ENCODE results near the gene LRRTM3. TPM values are rescaled to one million over a fixed set of nuclear protein-coding genes. Genes with fewer than 3 reads are reported as not detected.

The LRRTM3 gene
- polyA plus RNA-seq, 2 of the 4 experiments (the other 2 are of a cell fraction), result not detected

DNA sequence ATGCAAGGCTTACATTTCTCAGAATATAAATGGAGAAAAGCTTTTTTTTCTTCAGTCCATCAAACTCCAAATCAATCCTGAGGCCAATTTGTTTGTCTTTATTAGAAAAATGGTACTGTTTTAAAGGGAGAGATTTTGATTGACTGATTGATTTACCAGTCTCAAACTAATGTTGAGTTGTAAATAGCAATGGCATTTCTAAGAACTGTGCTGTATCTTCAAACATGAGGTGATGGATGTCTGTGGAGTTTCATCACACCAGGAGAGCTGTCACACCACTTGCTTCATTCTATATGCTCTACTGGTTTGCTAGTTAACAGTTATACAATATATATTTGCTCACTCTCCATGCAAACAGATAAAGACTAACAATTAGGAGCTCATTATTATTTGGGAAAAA is 39.0 kb upstream of the LRRTM3 start:
- Histone ChIP-seq H3K4me3 (no peak overlapping the region), H3K4me1 (no peaks in the 10 kb centered on the region), H3K4me2 (no peak overlapping the region), H3K27ac (no peak overlapping the region), H3K9me3 (no peaks in the 10 kb centered on the region)
- FAIRE-seq, result no peak
- POLR2A ChIA-PET, result no interaction called here
- TF ChIP-seq MAFK (IDR thresholded peaks at IDR 0.05; ENCODE audit: partially characterized antibody), result no peak
- ATAC-seq, result no peak
- DNase-seq (ENCODE audit: low read depth in 1 of 2, low spot score in 1 of 2), result no peak
- CTCF ChIA-PET, result no interaction called here

DNA sequence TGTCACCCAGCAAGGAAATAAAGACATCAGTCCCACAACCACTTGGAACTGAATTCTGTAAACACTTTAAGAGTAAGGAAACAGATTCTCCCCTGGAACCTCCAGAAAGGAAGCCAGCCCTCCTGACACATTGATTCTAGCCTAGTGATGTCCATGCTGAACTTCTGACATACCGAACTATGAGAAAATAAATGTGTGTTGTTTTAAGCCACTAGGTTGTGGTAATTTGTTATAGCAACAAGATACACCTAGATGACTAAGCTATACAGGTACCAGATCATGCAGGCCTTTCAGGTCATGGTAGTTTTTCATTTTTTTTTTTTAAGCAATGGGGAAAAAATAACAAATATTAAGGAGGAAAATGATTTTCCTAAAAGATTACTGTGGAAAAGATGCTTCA is 37.6 kb upstream of the LRRTM3 start:
- 0% methylated on average over 1 of the region's 1 CpG for WGBS (ENCODE audit: missing lambda C conversion rate)
- Histone ChIP-seq H3K4me1 (no peaks in the 10 kb centered on the region), H3K27ac (no peak overlapping the region), H3K9me3 (no peaks in the 10 kb centered on the region), H3K4me2 (no peak overlapping the region), H3K4me3 (no peak overlapping the region)
- CTCF ChIA-PET, result interaction anchor here (0.7 to 0.9 kb wide), 2 partner anchors 13 to 38 kb away, joined by 3 to 4 read pairs; partner anchors contain the start of gene LRRTM3
- no peak for ATAC-seq
- no peak for FAIRE-seq
- DNase-seq (ENCODE audit: low read depth in 1 of 2, low spot score in 1 of 2), result no peak
- POLR2A ChIA-PET, result no interaction called here
- TF ChIP-seq RNF2 (IDR thresholded peaks at IDR 0.05; ENCODE audit: borderline replicate concordance, low read depth), result no peak
- no peak for TF ChIP-seq PHF8 (IDR thresholded peaks at IDR 0.05; ENCODE audit: borderline replicate concordance, low read depth)
- no peak for TF ChIP-seq POLR2A (IDR thresholded peaks at IDR 0.05; ENCODE audit: low read length)
- TF ChIP-seq EP300 (IDR thresholded peaks at IDR 0.05), result no peak
- TF ChIP-seq TFCP2L1 (CRISPR knock-in tag; IDR thresholded peaks at IDR 0.05), result no peak
- TF ChIP-seq NR3C1 (IDR thresholded peaks at IDR 0.05), result no peak
- no peak for TF ChIP-seq MAFK (IDR thresholded peaks at IDR 0.05; ENCODE audit: partially characterized antibody)
- TF ChIP-seq, protein P1, sequence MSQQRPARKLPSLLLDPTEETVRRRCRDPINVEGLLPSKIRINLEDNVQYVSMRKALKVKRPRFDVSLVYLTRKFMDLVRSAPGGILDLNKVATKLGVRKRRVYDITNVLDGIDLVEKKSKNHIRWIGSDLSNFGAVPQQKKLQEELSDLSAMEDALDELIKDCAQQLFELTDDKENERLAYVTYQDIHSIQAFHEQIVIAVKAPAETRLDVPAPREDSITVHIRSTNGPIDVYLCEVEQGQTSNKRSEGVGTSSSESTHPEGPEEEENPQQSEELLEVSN (IDR thresholded peaks at IDR 0.05; ENCODE audit: borderline replicate concordance, low read depth), result no peak
- no peak for TF ChIP-seq CHD2 (IDR thresholded peaks at IDR 0.05; ENCODE audit: low read length, partially characterized antibody)
- TF ChIP-seq JUN (IDR thresholded peaks at IDR 0.05), result no peak
- TF ChIP-seq KDM5A (IDR thresholded peaks at IDR 0.05), result no peak
- TF ChIP-seq, protein P2, sequence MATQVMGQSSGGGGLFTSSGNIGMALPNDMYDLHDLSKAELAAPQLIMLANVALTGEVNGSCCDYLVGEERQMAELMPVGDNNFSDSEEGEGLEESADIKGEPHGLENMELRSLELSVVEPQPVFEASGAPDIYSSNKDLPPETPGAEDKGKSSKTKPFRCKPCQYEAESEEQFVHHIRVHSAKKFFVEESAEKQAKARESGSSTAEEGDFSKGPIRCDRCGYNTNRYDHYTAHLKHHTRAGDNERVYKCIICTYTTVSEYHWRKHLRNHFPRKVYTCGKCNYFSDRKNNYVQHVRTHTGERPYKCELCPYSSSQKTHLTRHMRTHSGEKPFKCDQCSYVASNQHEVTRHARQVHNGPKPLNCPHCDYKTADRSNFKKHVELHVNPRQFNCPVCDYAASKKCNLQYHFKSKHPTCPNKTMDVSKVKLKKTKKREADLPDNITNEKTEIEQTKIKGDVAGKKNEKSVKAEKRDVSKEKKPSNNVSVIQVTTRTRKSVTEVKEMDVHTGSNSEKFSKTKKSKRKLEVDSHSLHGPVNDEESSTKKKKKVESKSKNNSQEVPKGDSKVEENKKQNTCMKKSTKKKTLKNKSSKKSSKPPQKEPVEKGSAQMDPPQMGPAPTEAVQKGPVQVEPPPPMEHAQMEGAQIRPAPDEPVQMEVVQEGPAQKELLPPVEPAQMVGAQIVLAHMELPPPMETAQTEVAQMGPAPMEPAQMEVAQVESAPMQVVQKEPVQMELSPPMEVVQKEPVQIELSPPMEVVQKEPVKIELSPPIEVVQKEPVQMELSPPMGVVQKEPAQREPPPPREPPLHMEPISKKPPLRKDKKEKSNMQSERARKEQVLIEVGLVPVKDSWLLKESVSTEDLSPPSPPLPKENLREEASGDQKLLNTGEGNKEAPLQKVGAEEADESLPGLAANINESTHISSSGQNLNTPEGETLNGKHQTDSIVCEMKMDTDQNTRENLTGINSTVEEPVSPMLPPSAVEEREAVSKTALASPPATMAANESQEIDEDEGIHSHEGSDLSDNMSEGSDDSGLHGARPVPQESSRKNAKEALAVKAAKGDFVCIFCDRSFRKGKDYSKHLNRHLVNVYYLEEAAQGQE (IDR thresholded peaks at IDR 0.05), result no peak
- no peak for TF ChIP-seq FOXS1 (CRISPR knock-in tag; IDR thresholded peaks at IDR 0.05)
- no peak for TF ChIP-seq GATA3 (IDR thresholded peaks at IDR 0.05; ENCODE audit: borderline replicate concordance)
- no peak for TF ChIP-seq FOSL2 (IDR thresholded peaks at IDR 0.05)
- no peak for TF ChIP-seq FOSL2 (CRISPR knock-in tag; IDR thresholded peaks at IDR 0.05)

DNA sequence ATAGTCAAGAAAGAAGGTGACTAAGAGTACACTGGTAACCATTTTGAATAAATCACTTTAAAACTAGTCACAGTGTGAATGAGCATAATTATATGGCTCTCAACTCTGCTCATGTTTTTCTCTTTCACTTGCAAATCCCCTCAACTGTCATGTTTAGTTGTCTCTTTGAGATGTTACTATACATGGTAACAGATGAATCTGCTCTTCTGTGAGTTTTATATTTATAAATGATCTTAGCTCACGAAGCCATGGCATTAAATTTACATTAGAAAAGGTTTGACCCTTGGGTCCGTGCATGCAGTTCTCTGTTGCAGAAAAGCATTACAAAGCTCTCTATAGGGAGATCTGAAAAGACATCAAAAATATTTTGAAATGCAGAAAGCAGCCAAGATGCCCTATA is 33.0 kb upstream of the LRRTM3 start:
- no peak for FAIRE-seq
- CTCF ChIA-PET, result interaction anchor here (0.9 kb wide), 1 partner anchor 9 kb away, joined by 4 read pairs; no protein-coding TSS in a partner anchor
- no peak overlapping the region for H3K4me3 ChIP-seq

DNA sequence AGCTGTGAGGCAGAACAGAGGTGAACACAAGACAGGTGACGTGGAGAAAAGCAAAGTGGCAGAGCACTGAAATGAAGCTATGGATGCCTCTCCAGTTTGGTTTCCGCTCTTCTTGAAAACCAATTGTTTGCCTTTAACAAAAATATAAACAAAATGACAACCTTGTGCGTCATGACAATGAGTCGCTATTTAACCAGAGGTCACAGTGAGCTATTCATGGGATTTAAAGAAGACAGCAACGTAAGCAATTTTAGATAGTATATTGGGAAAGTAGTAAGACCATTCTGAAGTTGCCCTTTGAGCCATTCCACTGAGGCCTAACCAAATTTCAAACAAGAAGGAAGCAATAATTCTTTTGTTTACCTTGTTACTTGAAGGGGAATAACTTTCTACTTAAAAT is 15.2 kb upstream of the LRRTM3 start:
- DNase-seq (ENCODE audit: low read depth in 1 of 2, low spot score in 1 of 2) (peak in 1 of 2 experiments; percentile 12), ATAC-seq (no peak), FAIRE-seq (no peak)
- ChIA-PET CTCF (no interaction called here), POLR2A (no interaction called here)
- no peak overlapping the region for H3K27ac ChIP-seq
- WGBS (ENCODE audit: missing lambda C conversion rate), result 7% methylated on average over 5 of the region's 5 CpGs
- H3K4me2 ChIP-seq, result no peak overlapping the region
- no peaks in the 10 kb centered on the region for H3K4me1 ChIP-seq
- H3K9me3 ChIP-seq, result no peaks in the 10 kb centered on the region
- TF ChIP-seq MAFK (IDR thresholded peaks at IDR 0.05; ENCODE audit: partially characterized antibody) (peak; percentile 60), SREBF2 (IDR thresholded peaks at IDR 0.05) (no peak)
- H3K4me3 ChIP-seq, result no peak overlapping the region

More for the DNA sequence above, 33.0 kb upstream of the LRRTM3 start:
- ATAC-seq, result no peak
- 0% methylated on average over 2 of the region's 2 CpGs for WGBS (ENCODE audit: missing lambda C conversion rate)
- TF ChIP-seq RCOR1 (IDR thresholded peaks at IDR 0.05; ENCODE audit: low read depth, low read length) (no peak), ZC3H11A (IDR thresholded peaks at IDR 0.05) (no peak), FOSL2 (IDR thresholded peaks at IDR 0.05) (no peak), FOSL2 (CRISPR knock-in tag; IDR thresholded peaks at IDR 0.05) (no peak), ZFP36 (IDR thresholded peaks at IDR 0.05; ENCODE audit: borderline replicate concordance, partially characterized antibody) (no peak), MAFK (IDR thresholded peaks at IDR 0.05; ENCODE audit: partially characterized antibody) (no peak)
- DNase-seq (ENCODE audit: low read depth in 1 of 2, low spot score in 1 of 2), result no peak
- H3K9me3 ChIP-seq, result no peaks in the 10 kb centered on the region
- H3K4me1 ChIP-seq, result no peaks in the 10 kb centered on the region
- H3K4me2 ChIP-seq, result no peak overlapping the region
- POLR2A ChIA-PET, result no interaction called here
- no peak overlapping the region for H3K27ac ChIP-seq
